HG02588 (cell line): ENCODE measurements around the gene INO80C.

Source experiments
- ATAC-seq: cut with Tn5 transposase; IDR thresholded peaks from one replicate; pipeline ENCODE4 v1.9.1; 2021; ENCODE audit warnings: mild to moderate bottlenecking, moderate library complexity; ENCODE audit not compliant: unreplicated experiment

Gene INO80C

DNA sequence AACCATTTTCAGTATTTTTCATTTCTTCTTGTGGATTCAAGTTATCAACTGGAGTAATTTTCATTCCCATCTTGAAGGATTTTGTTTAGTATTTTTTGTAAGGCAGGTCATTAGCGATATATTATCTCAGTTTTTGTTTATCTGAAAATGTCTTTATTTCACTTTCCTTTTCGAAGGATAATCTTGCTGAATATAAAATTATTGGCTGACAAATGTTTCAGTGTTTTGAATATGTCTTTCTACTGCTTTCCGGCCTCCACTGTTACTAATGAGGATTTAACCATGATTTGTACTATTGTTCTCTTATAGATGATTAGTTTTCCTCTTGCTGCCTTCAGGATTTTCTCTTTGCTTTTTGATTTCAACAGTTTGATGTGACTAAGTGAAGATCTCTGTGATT, 62.4 kb downstream of the INO80C start:
- no peak for ATAC-seq

DNA sequence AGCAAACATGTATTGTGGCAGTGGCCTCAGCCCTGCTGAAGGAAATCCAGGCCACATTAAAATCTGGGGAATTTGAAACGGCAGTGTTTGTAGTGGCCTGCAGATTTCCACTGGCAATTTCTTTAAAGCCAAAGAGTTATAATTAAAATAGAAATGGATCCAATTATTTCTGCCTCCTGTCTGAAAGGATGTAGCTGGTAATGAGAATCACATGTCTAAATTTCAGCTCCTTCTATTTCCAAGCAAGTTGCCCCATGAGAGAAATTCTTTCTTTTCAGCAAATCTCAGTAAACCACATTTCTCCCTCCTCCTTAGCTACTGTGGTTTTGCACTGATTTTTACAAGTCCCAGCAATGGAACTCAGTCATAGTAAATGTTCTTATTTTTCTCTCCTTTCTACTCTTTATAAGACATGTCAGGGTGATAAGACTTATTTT, 65.2 kb downstream of the INO80C start:
- no peak for ATAC-seq

DNA sequence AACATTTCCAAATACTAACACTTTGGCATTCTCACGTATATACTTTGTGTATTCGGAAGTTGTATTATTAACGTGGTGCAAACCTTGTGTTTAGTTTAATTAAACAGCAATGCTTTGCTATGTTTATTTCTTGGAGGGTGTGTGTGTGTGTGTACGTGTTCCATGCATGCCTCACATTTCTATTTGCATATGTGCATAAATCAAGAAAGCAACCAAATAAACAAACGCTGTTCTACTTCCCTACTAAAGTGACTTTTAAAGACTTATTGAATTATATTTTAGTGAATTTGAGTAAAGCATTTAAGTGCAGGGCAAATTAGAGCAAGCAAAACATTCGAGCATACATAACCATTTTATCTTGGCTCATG, 66.4 kb downstream of the INO80C start:
- ATAC-seq: no peak

GRCh38 chr18:35430721-35431373, 66.9 kb downstream of the INO80C start:
- no peak for ATAC-seq

DNA sequence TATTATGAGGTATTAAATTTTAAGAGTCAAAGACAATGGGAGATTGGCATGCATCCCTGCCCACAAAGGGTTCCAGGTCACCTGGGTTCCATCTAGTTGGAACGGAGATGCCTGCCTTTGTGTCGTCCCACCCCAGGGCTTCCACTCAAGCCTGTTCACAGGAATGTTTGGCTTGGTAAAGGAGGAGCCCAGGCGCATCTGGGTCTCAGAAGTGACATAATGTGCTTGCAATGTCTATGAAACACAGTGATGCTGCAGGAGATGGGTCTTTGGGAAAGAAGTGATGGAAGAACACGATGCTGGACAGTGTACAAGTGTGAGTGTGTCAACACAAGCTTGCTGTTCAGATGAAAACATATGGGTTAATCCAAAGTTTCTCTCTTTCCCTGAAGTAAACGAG, 71.0 kb downstream of the INO80C start:
- ATAC-seq: no peak

DNA sequence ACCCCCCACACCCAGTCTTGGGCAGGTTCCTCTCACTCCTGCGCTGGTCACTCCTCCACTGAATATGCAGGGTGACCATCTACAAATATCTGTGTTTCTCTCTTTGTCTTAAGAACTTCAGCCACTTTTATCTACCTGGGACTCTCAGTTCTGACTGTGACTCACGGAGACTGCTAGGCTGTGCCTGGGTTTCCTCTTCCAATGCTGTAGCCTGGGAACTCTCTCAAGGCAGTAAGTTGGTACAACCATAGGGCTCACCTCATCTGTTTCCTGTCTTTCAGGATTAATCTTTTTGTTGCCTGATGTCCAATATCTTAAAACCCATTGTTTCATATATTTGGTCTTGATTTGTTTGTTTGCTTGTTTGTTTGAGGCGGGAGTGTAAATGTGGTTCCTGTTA, 73.4 kb downstream of the INO80C start:
- ATAC-seq: no peak

DNA sequence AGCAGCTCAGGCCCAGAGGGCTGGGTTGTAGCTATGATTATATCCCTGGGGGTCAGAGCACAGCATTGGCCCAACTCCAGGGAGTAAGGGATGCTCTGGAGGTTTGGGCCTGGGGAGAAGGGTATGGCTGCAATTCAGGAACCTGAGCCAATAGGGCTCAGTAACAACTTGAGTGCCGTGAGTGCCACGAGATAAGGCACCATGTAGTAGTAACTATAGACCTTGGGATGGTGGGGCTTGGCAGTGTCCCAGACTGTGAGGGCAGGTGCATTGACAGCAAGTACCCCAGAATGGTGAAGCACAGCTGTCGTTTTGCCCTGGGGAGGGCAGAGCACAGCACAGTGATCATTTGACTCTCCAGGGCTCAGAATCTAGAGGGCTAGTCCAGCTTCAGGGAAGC, 75.5 kb downstream of the INO80C start:
- ATAC-seq: no peak

DNA sequence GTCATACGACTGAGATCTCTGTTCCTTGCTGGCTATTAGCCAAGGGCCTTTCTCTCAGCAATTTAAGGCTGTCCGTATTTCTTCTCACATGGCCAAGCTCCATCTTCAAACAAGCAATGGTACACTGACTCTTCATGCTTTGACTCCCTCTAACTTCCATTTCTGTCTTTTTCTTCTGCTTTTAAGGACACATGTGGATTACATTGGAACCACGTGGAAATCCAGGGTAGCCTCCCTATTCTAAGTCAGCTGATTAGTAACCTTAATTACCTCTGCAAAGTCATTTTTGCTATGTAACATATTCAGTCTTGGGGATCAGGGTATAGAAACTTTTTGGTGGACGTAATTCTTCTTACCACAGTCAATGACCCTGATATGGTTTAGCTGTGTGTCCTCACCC, 79.2 kb downstream of the INO80C start:
- no peak for ATAC-seq
